GM12878 (cell line): Measurements from ENCODE around the gene RBPJ.

ENCODE experiments used
- EP300 ChIP-seq, 2 experiments: fragments of 150-350 bp in 1 of 2; IDR thresholded peaks; 2 replicates each; pipeline ENCODE4 v1.6.1; 2011 to 2012; ENCODE audit warnings: low read depth in 2 of 2, low read length in 2 of 2, borderline replicate concordance in 1 of 2, improper control_type of control experiment in 1 of 2, inconsistent platforms in 1 of 2; ENCODE audit not compliant: control insufficient read depth in 1 of 2
- NRF1 ChIP-seq: conservative IDR thresholded peaks from 2 replicates; pipeline ENCODE4 v1.6.1; 2011; ENCODE audit warnings: mild to moderate bottlenecking, low read depth, low read length, improper control_type of control experiment
- POLR2A ChIP-seq: IDR thresholded peaks from 2 replicates; pipeline ENCODE4 v1.6.1; 2011; ENCODE audit warnings: low read depth, mild to moderate bottlenecking, low read length
- REST ChIP-seq: IDR thresholded peaks from 2 replicates; pipeline ENCODE4 v1.6.1; 2012; ENCODE audit warnings: mild to moderate bottlenecking, low read depth, low read length
- ZBTB33 ChIP-seq: fragments of 450-650 bp; IDR thresholded peaks from 2 replicates; pipeline ENCODE4 v1.6.1; 2017; ENCODE audit warnings: mild to moderate bottlenecking
- TF ChIP-seq, protein P1 (sequence below), 3 experiments: IDR thresholded peaks in 2 of 3; conservative IDR thresholded peaks in 1 of 3; 2 replicates each; pipeline ENCODE4 v1.5.1; 2011; ENCODE audit warnings: low read depth in 3 of 3, low read length in 3 of 3, mild to moderate bottlenecking in 3 of 3, control low read depth in 2 of 3, moderate library complexity in 2 of 3, inconsistent platforms in 1 of 3, mixed read lengths in 1 of 3; ENCODE audit not compliant: control insufficient read depth in 2 of 3, insufficient read depth in 1 of 3; ENCODE audit errors: extremely low read depth in 1 of 3

DNA sequence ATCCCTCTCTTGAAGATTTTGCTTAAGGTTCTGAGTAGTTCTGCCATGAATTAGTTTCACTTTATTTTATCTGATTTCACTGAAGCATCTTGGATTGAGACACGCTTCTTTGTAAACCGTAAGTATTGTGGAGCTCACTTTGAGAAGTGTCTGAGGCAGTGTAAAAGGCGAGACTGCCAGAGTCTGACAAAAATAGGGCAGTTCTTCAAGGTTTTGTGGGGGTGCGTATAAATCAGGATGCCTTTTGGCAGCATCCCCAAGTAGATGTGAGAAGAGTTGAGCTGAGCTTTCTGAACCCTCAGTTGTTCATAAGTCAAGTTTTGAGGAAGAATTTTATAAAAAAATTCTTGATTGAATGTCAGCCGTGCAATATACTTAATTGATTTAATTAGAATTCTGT is 76.3 kb downstream of the RBPJ start:
- TF ChIP-seq NRF1, result no peak
- TF ChIP-seq POLR2A, result no peak
- TF ChIP-seq, protein P1, sequence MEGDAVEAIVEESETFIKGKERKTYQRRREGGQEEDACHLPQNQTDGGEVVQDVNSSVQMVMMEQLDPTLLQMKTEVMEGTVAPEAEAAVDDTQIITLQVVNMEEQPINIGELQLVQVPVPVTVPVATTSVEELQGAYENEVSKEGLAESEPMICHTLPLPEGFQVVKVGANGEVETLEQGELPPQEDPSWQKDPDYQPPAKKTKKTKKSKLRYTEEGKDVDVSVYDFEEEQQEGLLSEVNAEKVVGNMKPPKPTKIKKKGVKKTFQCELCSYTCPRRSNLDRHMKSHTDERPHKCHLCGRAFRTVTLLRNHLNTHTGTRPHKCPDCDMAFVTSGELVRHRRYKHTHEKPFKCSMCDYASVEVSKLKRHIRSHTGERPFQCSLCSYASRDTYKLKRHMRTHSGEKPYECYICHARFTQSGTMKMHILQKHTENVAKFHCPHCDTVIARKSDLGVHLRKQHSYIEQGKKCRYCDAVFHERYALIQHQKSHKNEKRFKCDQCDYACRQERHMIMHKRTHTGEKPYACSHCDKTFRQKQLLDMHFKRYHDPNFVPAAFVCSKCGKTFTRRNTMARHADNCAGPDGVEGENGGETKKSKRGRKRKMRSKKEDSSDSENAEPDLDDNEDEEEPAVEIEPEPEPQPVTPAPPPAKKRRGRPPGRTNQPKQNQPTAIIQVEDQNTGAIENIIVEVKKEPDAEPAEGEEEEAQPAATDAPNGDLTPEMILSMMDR (IDR thresholded peaks at IDR 0.05 in 2 of 3, conservative IDR thresholded peaks at IDR 0.05 in 1 of 3; ENCODE audit: control insufficient read depth in 2 of 3, extremely low read depth in 1 of 3, insufficient read depth in 1 of 3, low read depth in 3 of 3, low read length in 3 of 3), result no peak
- no peak for TF ChIP-seq ZBTB33
- no peak for TF ChIP-seq EP300 (IDR thresholded peaks at IDR 0.05; ENCODE audit: borderline replicate concordance in 1 of 2, control insufficient read depth in 1 of 2, low read depth in 2 of 2, low read length in 2 of 2)
- no peak for TF ChIP-seq REST
